ENCODE results near the gene UBL4A.
A peak's percentile ranks its signal among the peaks of the same experiment; 100 is the strongest.

The UBL4A gene

DNA sequence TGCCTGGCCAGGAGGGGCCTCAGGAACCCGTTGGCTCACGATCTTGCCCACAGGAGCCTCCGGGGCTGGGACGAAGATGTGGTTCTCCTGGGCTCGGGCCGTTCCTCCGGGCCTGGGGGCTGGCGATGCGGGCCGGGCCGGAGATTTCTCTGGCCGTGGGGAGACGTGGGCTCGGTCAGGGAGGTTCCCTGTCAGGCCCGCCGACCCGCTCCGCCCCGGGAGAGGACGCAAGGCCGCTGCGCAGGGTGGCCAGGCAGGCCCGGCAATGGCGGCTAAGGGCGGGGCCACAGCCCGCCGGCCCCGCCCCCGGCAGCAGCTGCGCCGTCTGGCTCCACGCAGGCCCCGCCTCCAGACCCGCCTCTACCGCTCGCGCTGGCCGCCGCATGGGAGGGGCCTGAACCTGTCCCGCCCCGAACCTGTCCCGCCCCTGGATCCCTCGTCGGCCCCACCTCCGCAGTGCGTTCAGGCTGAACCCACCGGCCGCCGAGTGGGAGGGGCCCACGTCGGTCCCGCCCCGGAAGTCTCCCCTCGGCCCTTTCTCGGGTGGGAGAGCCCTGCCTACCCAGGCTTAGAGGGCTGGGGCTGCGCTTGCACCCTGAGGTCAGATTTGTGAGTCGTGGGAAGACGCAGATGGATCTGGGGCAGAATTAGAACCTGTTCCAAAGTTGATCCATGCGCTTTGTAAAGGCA, 29.7 kb upstream of the UBL4A start, which contains the start of gene FAM3A:
Gene FAM3A (minus strand): TSS at position 267 of the 690 bp plus-strand sequence. CDS start 460 bp downstream, outside the sequence.
- H3K36me3 ChIP-seq (ENCODE audit: control insufficient read depth in 4 of 4, insufficient read depth in 4 of 4, low read length in 3 of 4): no peaks in the 10 kb centered on the region
- H3K9me3 ChIP-seq (ENCODE audit: control extremely low read depth in 1 of 5, control insufficient read depth in 4 of 5, insufficient read depth in 2 of 5, low read depth in 1 of 5, low read length in 4 of 5): peaks cover 0 to 2% (median 0%) of the 10 kb centered on the region in 5 experiments
- 39% methylated on average over 36 of the region's 59 CpGs for WGBS (ENCODE audit: insufficient coverage)
- ChIA-PET CTCF (interaction anchor here (1.5 to 2.5 kb wide), 2 partner anchors 11 to 16 kb away, joined by 5 to 13 read pairs; no protein-coding TSS in a partner anchor), POLR2A (interaction anchor here (0.6 to 1.5 kb wide), 4 partner anchors 26 to 145 kb away, joined by 3 to 4 read pairs (median 4); partner anchors contain the start of gene SLC10A3)
- H3K4me1 ChIP-seq (ENCODE audit: control extremely low read depth in 1 of 4, control insufficient read depth in 4 of 4, insufficient read depth in 4 of 4, low read length in 3 of 4): peaks cover 0 to 33% (median 12%) of the 10 kb centered on the region in 4 experiments
- peak within 1 kb of the TSS; percentile 55 to 81 (median 71) for H3K4me3 ChIP-seq (ENCODE audit: control insufficient read depth in 1 of 7, extremely low read depth in 1 of 7, insufficient read depth in 4 of 7, low read depth in 2 of 7, low read length in 6 of 7)
- H3K27me3 ChIP-seq (replicated peaks in 2 of 5; ENCODE audit: control insufficient read depth in 4 of 5, insufficient read depth in 5 of 5, low read length in 4 of 5): peaks cover 0 to 8% (median 0%) of the 10 kb centered on the region in 5 experiments
- DNase-seq: peak; percentile 78 to 87 (median 87)
- H3K27ac ChIP-seq (ENCODE audit: insufficient read depth in 1 of 2, low read depth in 1 of 2, low read length in 2 of 2, poor library complexity in 1 of 2, severe bottlenecking in 2 of 2): peak within 1 kb of the TSS; percentile 61 to 77

DNA sequence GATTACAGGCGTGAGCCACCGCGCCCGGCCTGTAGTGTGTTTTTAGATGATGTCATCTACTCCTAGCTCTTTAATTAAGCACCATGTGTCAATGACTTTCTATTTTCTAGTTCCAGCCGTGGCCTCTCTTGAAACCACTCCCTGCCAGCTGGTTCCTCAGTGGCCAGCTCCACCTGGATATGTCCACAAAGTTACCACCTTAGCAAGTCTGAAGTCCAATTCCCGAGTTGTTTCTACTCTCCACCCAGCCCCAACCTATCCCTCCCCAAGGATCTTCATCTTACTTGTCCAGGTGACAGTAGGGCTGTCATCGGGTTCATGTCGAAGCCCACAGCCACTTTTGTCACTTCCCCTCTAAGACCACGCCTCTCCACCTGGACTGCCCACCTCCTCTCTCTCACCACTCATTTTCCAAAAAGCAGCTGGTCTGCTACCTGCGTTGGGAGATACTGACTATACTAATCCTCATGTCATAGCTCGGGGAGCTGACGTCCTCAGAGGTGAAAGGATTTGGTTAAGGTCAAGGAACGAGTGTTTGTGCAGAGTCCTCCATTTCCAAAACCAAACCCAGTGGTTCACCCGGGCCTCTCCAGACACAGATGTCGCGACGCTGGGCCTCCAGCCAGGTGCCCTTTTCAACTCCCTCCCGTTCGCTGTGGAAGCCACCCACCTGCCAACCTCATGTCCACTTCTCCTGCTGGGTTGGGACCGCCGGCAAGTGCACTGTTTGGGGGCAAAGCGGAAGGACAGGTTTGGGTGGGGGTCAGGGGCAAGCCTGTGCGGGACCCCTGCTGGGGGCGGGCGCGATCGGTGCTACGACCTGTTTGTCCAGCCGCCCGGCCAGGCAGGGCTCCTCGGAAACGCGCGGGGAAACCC, 28.9 kb upstream of the UBL4A start:
- POLR2A ChIA-PET: interaction anchor here (1.5 kb wide), 1 partner anchor 145 kb away, joined by 4 read pairs; no protein-coding TSS in a partner anchor
- Histone ChIP-seq H3K4me1 (ENCODE audit: control extremely low read depth in 1 of 4, control insufficient read depth in 4 of 4, insufficient read depth in 4 of 4, low read length in 3 of 4) (peaks cover 0 to 36% (median 12%) of the 10 kb centered on the region in 4 experiments), H3K9me3 (ENCODE audit: control extremely low read depth in 1 of 5, control insufficient read depth in 4 of 5, insufficient read depth in 2 of 5, low read depth in 1 of 5, low read length in 4 of 5) (peaks cover 0 to 2% (median 0%) of the 10 kb centered on the region in 5 experiments), H3K4me3 (ENCODE audit: control insufficient read depth in 1 of 7, extremely low read depth in 1 of 7, insufficient read depth in 4 of 7, low read depth in 2 of 7, low read length in 6 of 7) (peak overlapping the region; percentile 55 to 81 (median 71)), H3K36me3 (ENCODE audit: control insufficient read depth in 4 of 4, insufficient read depth in 4 of 4, low read length in 3 of 4) (no peaks in the 10 kb centered on the region), H3K27me3 (replicated peaks in 2 of 5; ENCODE audit: control insufficient read depth in 4 of 5, insufficient read depth in 5 of 5, low read length in 4 of 5) (peaks cover 0 to 8% (median 0%) of the 10 kb centered on the region in 5 experiments), H3K27ac (ENCODE audit: insufficient read depth in 1 of 2, low read depth in 1 of 2, low read length in 2 of 2, poor library complexity in 1 of 2, severe bottlenecking in 2 of 2) (peak overlapping the region; percentile 61 to 77)
- CTCF ChIA-PET: interaction anchor here (1.1 to 1.4 kb wide), 3 partner anchors 14 to 142 kb away, joined by 3 read pairs; no protein-coding TSS in a partner anchor
- peak in 2 of 3 donors; percentile 67 to 74 for DNase-seq
- 44% methylated on average over 28 of the region's 34 CpGs for WGBS (ENCODE audit: insufficient coverage)

DNA sequence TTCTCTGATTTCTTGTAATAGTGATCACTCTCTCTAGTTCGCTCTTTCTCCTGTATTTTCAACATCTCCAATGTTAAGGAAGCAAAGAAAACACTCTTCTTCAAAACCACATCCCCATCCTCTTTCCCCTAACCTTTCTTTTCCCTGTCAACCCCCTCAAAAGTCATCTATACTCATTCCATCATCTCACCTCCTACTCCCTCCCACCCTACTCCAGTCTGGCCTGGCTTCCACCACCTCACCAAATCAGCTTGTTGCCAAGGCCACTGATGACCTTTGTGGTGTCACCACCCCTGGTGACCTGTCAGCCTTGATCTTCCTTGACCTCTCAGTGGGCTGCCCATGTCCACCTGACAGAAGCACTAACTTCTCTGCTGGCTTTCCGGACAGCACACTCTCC, 27.3 kb upstream of the UBL4A start:
- CTCF ChIA-PET: interaction anchor here (1.3 kb wide), 2 partner anchors 21 to 140 kb away, joined by 3 read pairs; no protein-coding TSS in a partner anchor

DNA sequence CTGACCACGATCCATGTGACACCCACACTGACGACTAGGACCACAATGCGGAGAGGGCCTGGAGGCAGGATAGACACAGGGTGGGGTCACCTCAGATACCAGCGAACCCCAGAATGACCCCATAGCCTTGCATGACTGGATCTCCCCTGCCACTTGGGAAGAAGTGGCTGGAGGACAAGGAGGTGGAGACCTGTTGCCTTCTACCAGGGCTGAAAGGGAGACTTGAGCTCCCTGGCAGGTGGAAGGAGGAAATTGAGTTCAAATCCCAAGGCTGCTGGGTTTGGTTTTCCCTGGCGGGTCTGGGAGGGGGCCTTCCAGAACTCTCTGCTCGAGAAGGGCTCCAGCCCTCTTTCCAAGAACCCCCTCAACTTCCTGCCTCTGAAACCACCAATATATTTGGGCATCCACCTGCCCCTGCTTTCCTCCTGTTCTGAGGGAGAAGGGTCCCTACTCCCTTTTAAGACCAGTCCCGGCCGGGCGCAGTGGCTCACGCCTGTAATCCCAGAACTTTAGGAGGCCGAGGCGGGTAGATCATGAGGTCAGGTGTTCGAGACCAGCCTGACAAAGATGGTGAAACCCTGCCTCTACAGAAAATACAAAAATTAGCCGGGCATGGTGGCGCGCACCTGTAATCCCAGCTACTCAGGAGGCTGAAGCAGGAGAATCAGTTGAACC, 26.6 kb upstream of the UBL4A start:
- H3K4me1 ChIP-seq (ENCODE audit: control extremely low read depth in 1 of 4, control insufficient read depth in 4 of 4, insufficient read depth in 4 of 4, low read length in 3 of 4): peaks cover 0 to 36% (median 12%) of the 10 kb centered on the region in 4 experiments
- H3K36me3 ChIP-seq (ENCODE audit: control insufficient read depth in 4 of 4, insufficient read depth in 4 of 4, low read length in 3 of 4): peaks cover 0 to 16% (median 5%) of the 10 kb centered on the region in 4 experiments
- ChIA-PET CTCF (interaction anchor here (1.3 kb wide), 1 partner anchor 20 kb away, joined by 3 read pairs; no protein-coding TSS in a partner anchor), POLR2A (no interaction called here)
- peaks cover 0 to 13% (median 0%) of the 10 kb centered on the region in 5 experiments for H3K9me3 ChIP-seq (ENCODE audit: control extremely low read depth in 1 of 5, control insufficient read depth in 4 of 5, insufficient read depth in 2 of 5, low read depth in 1 of 5, low read length in 4 of 5)
- peaks cover 0 to 8% (median 0%) of the 10 kb centered on the region in 5 experiments for H3K27me3 ChIP-seq (replicated peaks in 2 of 5; ENCODE audit: control insufficient read depth in 4 of 5, insufficient read depth in 5 of 5, low read length in 4 of 5)
- no peak overlapping the region for H3K4me3 ChIP-seq (ENCODE audit: control insufficient read depth in 1 of 7, extremely low read depth in 1 of 7, insufficient read depth in 4 of 7, low read depth in 2 of 7, low read length in 6 of 7)
- 95% methylated on average over 14 of the region's 16 CpGs for WGBS (ENCODE audit: insufficient coverage)
- no peak overlapping the region for H3K27ac ChIP-seq (ENCODE audit: insufficient read depth in 1 of 2, low read depth in 1 of 2, low read length in 2 of 2, poor library complexity in 1 of 2, severe bottlenecking in 2 of 2)
- DNase-seq: no peak

More for the DNA sequence above, 27.3 kb upstream of the UBL4A start:
- no peak for DNase-seq
- POLR2A ChIA-PET: no interaction called here
- Histone ChIP-seq H3K36me3 (ENCODE audit: control insufficient read depth in 4 of 4, insufficient read depth in 4 of 4, low read length in 3 of 4) (peaks cover 0 to 9% (median 2%) of the 10 kb centered on the region in 4 experiments), H3K9me3 (ENCODE audit: control extremely low read depth in 1 of 5, control insufficient read depth in 4 of 5, insufficient read depth in 2 of 5, low read depth in 1 of 5, low read length in 4 of 5) (peaks cover 0 to 13% (median 0%) of the 10 kb centered on the region in 5 experiments), H3K4me3 (ENCODE audit: control insufficient read depth in 1 of 7, extremely low read depth in 1 of 7, insufficient read depth in 4 of 7, low read depth in 2 of 7, low read length in 6 of 7) (no peak overlapping the region), H3K27ac (ENCODE audit: insufficient read depth in 1 of 2, low read depth in 1 of 2, low read length in 2 of 2, poor library complexity in 1 of 2, severe bottlenecking in 2 of 2) (no peak overlapping the region), H3K4me1 (ENCODE audit: control extremely low read depth in 1 of 4, control insufficient read depth in 4 of 4, insufficient read depth in 4 of 4, low read length in 3 of 4) (peaks cover 0 to 36% (median 12%) of the 10 kb centered on the region in 4 experiments), H3K27me3 (replicated peaks in 2 of 5; ENCODE audit: control insufficient read depth in 4 of 5, insufficient read depth in 5 of 5, low read length in 4 of 5) (peaks cover 0 to 8% (median 0%) of the 10 kb centered on the region in 5 experiments)
- 85% methylated on average over 2 of the region's 2 CpGs for WGBS (ENCODE audit: insufficient coverage)

DNA sequence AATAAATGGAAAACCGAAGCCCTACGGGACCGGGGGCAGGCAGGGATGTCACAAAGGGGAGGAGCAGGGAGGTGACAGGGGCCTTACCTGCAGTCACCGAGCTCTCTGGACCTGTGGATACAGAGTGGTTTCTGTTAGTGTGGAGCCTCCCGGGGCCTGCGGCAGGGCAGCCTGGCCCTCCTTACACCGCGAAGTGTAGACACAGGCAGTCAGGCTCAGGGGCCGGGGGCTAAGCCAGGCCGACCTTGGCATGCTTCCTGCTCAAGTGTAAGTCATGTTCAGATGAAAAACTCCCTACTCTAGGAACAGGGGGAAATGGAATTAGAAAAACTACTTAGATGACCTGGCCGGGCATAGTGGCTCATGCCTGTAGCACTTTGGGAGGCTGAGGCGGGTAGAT, 25.3 kb upstream of the UBL4A start:
- H3K36me3 ChIP-seq (ENCODE audit: control insufficient read depth in 4 of 4, insufficient read depth in 4 of 4, low read length in 3 of 4): peaks cover 0 to 25% (median 9%) of the 10 kb centered on the region in 4 experiments
- 75% methylated on average over 2 of the region's 12 CpGs for WGBS (ENCODE audit: insufficient coverage)
- peak overlapping the region in 1 of 7 experiments; percentile 11 for H3K4me3 ChIP-seq (ENCODE audit: control insufficient read depth in 1 of 7, extremely low read depth in 1 of 7, insufficient read depth in 4 of 7, low read depth in 2 of 7, low read length in 6 of 7)
- POLR2A ChIA-PET: interaction anchor here (0.6 kb wide), 1 partner anchor 21 kb away, joined by 3 read pairs; the partner anchor contains the start of gene SLC10A3
- peaks cover 0 to 16% (median 0%) of the 10 kb centered on the region in 5 experiments for H3K9me3 ChIP-seq (ENCODE audit: control extremely low read depth in 1 of 5, control insufficient read depth in 4 of 5, insufficient read depth in 2 of 5, low read depth in 1 of 5, low read length in 4 of 5)
- CTCF ChIA-PET: no interaction called here
- peak in 1 of 3 donors; percentile 8 for DNase-seq
- peak overlapping the region in 1 of 2 experiments; percentile 61 for H3K27ac ChIP-seq (ENCODE audit: insufficient read depth in 1 of 2, low read depth in 1 of 2, low read length in 2 of 2, poor library complexity in 1 of 2, severe bottlenecking in 2 of 2)
- H3K27me3 ChIP-seq (replicated peaks in 2 of 5; ENCODE audit: control insufficient read depth in 4 of 5, insufficient read depth in 5 of 5, low read length in 4 of 5): peaks cover 0 to under 1% (median 0%) of the 10 kb centered on the region in 5 experiments
- peaks cover 0 to 32% (median 11%) of the 10 kb centered on the region in 4 experiments for H3K4me1 ChIP-seq (ENCODE audit: control extremely low read depth in 1 of 4, control insufficient read depth in 4 of 4, insufficient read depth in 4 of 4, low read length in 3 of 4)

DNA sequence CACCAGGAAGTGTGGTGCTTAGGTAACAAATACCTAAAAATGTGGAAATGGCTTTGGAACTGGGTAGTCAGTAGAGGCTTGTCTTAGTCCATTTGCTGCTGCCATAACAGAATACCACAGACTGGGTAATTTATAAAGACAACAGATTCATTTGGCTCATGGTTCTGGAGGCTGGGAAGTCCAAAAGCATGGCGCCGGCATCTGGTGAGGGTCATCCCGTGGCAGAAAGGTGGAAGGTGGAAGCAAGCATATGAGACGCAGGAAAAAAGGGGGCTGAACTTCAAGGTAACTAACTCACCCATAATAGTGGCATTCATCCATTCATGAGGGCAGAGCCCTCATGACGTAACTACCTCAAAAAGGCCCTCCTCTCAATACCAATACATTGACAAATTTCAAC, 23.0 kb upstream of the UBL4A start:
- Histone ChIP-seq H3K27ac (ENCODE audit: insufficient read depth in 1 of 2, low read depth in 1 of 2, low read length in 2 of 2, poor library complexity in 1 of 2, severe bottlenecking in 2 of 2) (no peak overlapping the region), H3K4me1 (ENCODE audit: control extremely low read depth in 1 of 4, control insufficient read depth in 4 of 4, insufficient read depth in 4 of 4, low read length in 3 of 4) (peaks cover 0 to 21% (median 3%) of the 10 kb centered on the region in 4 experiments), H3K4me3 (ENCODE audit: control insufficient read depth in 1 of 7, extremely low read depth in 1 of 7, insufficient read depth in 4 of 7, low read depth in 2 of 7, low read length in 6 of 7) (no peak overlapping the region), H3K27me3 (replicated peaks in 2 of 5; ENCODE audit: control insufficient read depth in 4 of 5, insufficient read depth in 5 of 5, low read length in 4 of 5) (peaks cover 0 to 14% (median 0%) of the 10 kb centered on the region in 5 experiments), H3K9me3 (ENCODE audit: control extremely low read depth in 1 of 5, control insufficient read depth in 4 of 5, insufficient read depth in 2 of 5, low read depth in 1 of 5, low read length in 4 of 5) (peaks cover 0 to 13% (median 0%) of the 10 kb centered on the region in 5 experiments), H3K36me3 (ENCODE audit: control insufficient read depth in 4 of 4, insufficient read depth in 4 of 4, low read length in 3 of 4) (peaks cover 0 to 41% (median 9%) of the 10 kb centered on the region in 4 experiments)
- no peak for DNase-seq
- POLR2A ChIA-PET: no interaction called here
- CTCF ChIA-PET: no interaction called here
- WGBS (ENCODE audit: insufficient coverage): 90% methylated on average over 2 of the region's 5 CpGs
